Raji (cell line): ENCODE measurements around the gene RPRD2.

Experiments
- POLR2A ChIP-seq: IDR thresholded peaks from 2 replicates; pipeline ENCODE4 v1.6.1; 2011; ENCODE audit warnings: low read depth, low read length, control low read depth; ENCODE audit not compliant: insufficient read depth

RPRD2 gene

DNA sequence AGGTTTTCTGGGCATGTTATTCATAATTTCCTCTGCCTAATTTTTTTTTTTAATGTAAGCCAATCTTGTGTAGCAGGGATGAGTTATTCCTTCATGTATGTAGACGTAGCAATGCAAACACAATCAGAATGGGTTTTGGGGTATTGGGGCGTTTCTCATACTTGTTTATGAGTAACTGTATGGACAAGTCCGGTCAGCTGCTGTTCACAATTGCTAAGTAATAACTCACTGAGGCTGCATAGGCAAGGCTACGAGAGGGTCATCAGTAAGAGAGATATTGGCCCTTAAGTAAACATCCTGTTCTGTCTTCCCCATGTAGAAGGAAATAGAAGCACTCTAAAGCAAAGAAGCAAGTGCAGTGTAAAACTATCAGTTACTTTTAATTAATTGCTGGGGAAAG lies 113.8 kb downstream of the RPRD2 start:
- no peak for TF ChIP-seq POLR2A

DNA sequence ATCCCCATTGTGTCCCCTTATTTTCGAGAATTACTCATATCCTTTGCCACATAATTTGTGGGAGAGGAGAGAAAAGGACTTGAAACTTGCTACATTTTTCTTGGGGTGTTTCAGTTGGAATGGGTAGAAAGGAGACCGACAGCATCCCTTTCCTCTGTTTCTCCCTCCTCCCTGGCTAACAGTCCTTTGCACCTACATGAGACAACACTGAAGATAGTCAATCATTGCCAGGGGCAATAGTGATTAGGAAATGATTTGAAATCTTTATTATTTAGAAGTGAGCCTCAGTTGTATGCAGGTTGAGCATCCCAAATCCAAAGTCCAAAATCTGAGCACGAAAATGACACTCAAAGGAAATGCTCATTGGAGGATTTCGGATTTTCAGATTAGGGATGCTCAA lies 115.4 kb downstream of the RPRD2 start:
- TF ChIP-seq POLR2A = no peak

DNA sequence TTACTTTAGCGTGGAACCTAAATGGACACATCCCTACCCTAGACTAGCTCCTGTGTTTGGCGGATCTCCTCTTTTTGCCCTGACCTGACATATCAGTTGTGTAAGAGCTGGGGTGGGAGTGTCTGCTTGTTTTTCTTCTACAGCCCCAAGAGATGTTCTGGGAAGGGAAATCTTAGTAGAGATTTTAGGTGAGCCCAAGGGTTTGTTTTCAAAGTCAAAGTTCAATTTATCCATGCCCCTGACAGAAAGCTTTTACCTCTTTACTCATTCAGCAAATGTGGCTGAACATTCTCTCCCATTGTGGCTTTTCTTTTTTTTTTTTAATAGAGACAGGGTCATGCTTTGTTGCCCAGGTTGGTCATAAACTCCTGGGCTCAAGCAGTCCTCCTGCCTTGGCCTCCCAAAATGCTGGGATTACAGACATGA lies 116.0 kb downstream of the RPRD2 start:
- TF ChIP-seq POLR2A = no peak

DNA sequence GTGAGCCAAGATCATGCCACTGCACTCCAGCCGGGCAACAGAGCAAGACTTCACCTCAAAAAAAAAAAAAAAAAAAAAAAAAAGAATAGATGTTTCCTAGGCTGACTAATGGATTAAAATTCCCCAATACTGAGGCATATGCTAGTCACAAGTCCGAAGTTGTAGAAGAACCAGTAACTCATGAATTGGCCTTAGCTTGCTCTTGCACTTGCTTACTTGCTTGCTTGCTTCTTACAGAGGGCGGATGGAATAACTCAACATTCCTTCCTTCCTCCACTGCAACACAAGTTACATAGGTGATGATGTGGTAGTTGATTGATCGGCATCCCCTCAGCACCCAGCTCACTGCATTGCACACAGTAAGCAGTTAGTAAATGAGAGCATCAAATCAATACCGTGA lies 120.5 kb downstream of the RPRD2 start:
- no peak for TF ChIP-seq POLR2A

DNA sequence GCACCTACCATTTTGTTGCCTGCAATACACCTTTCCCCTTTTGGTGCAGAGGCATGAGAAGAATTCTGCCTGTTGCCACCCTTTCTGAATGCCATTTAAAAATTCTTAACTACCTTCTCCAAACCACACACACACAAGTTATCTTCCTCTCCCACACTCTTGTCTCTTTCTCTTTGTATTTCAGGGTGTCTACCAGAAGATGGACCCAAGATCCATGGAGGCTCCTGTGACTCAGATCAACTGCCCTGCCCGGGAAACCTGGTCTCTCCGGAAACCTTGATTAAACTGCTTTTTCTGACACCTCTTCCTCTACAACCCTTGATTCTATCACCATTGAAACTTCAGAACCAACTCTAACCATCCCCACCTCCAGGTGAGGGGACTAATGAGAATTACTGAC lies 120.9 kb downstream of the RPRD2 start:
- TF ChIP-seq POLR2A = no peak

DNA sequence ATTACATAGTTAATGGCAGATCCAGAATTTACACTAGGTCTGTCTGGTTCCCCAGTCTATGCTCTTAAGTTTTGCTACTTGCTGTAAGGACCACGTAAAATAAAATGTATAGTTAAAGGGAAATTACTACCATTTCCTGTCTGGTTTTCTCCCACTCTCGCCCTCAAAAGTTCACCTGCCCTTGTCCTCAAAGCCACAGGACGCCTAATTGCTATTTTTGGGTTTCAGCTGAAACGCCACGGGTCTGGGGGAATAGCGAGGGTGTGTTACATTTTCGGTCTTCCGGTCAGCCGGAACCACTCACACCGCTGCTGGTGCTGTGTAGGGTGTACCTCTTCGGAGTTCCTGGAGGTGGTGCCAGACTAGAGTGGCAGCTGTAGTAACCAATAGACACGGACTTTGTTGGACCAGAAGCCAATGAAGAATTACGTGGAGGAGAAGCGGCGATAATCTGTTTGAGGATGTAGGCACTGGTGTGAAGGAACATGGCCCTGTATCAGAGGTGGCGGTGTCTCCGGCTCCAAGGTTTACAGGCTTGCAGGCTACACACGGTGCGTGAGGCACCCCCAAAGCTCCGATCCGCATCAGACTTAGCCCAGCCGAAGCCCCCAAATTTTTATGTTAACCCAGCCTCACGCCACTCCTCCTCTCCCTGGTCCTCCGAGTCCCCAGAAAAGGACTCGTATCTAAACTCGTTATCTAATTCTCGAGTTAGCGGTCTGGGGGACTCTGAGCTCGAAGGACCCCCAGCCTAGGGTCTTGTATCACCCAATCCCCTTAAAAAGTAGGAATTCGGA lies 123.2 kb downstream of the RPRD2 start, which contains the start of gene TARS2:
Gene TARS2, plus strand, starts transcription at position 454 of the 797 bp plus-strand sequence. Its CDS starts 32 bp downstream, at position 486.
- peak; percentile 97 for TF ChIP-seq POLR2A

DNA sequence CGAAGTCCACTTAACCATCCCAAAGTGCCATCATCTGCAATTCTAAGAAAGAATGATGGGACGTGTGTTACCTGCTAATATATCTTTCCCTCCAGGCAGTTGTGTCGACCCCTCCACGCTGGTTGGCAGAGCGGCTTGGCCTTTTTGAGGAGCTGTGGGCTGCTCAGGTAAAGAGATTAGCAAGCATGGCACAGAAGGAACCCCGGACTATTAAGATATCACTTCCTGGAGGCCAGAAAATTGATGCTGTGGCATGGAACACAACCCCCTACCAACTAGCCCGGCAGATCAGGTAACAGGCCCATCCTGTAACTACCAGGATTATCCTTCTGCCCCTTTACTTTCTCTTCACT lies 123.8 kb downstream of the RPRD2 start:
- no peak for TF ChIP-seq POLR2A

DNA sequence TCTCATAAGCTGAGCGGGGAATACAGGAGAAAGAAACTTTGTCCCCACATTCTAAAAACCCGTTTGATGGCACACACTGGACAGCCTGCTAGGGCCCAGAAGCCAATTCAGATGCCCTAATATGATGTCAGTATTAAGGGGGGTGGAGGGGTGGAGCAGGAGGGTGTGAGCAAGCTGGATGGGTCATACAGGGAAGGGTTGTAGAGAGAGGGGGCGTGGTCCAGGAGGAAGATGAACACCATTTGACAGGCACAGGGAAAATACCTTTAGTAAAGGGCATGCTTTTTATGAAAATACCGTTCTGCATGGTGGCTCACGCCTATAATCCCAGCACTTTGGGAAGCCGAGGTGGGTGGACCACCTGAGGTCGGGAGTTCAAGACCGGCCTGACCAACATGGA lies 129.2 kb downstream of the RPRD2 start:
- no peak for TF ChIP-seq POLR2A

DNA sequence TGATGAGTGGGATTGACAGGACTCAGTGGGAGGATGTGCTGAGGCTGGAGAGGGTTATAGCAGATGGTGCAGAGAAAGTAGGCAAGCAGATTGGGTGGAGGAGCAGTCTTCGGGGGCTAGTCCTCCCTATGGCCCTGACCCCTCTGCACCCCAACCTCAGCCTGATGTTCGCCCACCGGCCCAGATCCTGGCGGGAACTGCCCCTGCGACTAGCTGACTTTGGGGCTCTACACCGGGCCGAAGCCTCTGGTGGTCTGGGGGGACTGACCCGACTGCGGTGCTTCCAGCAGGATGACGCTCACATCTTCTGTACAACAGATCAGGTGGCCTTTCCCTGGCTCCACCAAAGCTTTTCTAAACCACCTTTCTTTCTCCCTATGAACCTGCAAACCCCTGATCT lies 134.4 kb downstream of the RPRD2 start:
- TF ChIP-seq POLR2A = no peak

DNA sequence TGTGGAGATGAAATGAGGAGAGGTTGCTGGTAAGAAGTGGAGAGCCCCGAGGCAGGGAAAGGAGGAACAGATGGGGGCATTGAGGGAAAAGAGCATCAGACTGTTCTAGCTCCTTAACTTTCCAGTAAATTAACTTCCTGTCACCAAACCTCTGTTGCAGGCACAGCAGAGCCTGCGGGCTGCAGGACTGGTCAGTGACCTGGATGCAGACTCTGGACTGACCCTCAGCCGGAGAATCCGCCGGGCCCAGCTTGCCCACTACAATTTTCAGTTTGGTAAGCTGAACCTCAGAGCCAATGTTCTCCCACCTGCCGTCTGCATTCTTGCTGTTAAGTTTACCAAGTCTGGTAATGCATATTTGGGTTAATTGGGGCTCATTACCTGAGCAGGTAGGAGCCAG lies 141.5 kb downstream of the RPRD2 start:
- TF ChIP-seq POLR2A = no peak

DNA sequence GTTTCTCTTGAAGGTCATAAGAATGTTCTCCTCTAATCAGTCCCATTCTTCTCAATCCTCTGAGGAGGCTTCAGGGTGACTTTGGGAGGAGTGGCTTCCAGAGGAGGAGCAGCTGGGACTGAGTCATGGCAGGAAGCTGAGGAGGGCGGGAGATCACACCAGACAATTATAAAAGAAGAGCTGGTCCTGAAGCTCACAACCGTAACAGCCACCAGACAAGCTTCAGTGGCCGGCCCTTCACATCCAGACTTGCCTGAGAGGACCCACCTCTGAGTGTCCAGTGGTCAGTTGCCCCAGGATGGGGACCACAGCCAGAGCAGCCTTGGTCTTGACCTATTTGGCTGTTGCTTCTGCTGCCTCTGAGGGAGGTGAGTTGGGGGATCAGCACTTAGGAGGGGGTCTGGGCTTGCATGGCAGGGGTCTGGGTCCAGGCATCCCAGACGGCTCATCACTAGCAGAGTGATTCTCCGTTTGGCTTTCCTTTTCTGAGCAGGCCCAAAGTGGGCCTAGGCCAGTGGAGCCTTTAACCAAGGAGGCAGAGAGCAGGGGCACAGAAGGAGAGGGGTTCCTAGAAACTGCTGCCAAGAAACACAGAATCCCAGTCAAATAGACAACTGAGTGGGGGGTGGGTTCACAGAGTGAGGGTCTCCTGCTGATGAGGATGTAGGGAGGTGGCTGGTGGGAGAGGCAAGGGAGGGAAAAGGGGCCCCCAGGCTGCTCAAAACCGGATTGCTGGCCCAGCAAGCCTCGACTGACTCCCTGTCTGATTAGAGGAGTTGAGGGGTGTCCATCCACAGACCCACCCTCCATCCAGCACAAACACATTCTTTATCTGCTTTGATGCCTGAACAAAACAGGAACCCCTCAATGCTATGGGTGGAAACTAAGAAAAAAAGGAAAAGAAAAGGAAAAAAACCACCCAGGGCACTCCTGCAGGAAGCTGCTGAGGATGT lies 144.2 kb downstream of the RPRD2 start, which contains the start of gene ECM1:
Gene ECM1, plus strand, starts transcription at position 198 of the 953 bp plus-strand sequence. Its CDS starts 101 bp downstream, at position 299.
- no peak for TF ChIP-seq POLR2A

DNA sequence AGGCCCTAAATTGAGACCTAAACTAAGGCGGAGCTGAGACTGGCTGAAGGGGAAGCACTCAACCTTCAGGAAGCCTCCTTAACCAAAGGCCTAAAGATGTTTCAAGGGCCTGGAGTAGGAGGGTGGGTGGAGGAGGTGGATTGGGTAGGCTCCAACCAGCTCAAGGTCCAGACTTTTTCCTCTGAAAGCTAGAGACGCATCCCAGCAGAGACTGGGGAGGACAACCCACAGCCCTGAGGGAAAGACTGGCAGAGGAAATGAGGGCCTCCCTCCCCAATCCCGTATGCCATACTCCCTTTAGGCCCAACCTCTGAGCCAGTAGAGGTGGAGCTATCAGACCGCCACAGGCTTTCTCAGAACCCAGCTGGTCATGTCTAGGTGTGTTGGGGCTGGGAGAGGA lies 145.0 kb downstream of the RPRD2 start:
- no peak for TF ChIP-seq POLR2A

DNA sequence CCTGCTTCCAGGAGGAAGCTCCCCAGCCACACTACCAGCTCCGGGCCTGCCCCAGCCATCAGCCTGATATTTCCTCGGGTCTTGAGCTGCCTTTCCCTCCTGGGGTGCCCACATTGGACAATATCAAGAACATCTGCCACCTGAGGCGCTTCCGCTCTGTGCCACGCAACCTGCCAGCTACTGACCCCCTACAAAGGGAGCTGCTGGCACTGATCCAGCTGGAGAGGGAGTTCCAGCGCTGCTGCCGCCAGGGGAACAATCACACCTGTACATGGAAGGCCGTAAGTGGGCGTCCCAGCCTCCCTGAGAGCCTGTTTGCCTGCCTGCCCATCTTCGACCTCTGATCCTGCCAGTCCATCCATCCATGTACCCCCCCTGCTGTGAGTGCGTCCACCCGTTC lies 147.6 kb downstream of the RPRD2 start:
- TF ChIP-seq POLR2A = no peak

DNA sequence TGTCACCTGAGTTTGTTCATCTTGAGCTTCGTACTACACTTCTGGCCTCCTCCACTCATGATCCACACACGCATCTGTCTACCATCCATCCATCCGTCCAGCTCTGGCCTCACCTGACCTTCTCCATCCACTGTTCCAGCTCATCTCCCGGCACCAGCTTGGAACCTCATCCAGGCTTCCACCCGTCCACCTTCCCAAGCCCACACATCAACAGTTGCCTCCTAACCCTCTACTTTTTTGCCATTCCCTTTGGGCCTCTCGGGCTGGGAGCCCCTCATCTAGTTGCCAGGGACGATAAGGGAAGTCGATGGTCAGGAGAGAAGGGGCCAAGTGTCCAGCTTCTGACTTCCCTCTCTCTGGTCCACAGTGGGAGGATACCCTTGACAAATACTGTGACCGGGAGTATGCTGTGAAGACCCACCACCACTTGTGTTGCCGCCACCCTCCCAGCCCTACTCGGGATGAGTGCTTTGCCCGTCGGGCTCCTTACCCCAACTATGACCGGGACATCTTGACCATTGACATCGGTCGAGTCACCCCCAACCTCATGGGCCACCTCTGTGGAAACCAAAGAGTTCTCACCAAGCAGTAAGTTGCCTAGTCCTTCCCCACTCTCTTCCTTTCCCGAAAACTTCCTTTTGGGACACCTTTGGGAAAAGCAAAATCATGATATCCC lies 148.2 kb downstream of the RPRD2 start:
- no peak for TF ChIP-seq POLR2A

DNA sequence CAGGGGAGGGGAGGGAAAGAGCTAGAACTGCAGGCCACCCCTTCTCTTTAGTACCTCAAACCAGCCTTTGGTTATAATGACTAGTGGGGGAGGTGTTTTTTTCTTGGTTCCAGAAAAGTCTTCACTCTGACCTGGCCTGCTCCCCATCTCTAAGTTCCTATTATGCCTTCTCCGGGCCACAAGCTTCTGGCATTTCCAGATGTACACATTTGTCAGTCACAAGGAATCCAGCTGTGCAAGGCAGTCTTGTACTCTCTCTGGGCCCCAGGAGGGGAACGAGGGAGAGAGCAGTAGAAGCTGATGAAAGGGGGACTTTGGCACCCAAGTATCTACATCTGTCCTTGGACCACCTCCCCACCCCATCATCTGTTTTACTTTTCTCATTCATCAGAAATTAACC lies 148.9 kb downstream of the RPRD2 start:
- TF ChIP-seq POLR2A = no peak
